GM12874 (cell line): Measurements from ENCODE around the gene KCNA1.

Experiments
- CTCF ChIP-seq: IDR thresholded peaks from 2 replicates; pipeline ENCODE4 v1.5.1; 2011; ENCODE audit warnings: low read depth, mild to moderate bottlenecking, control low read depth, low read length, moderate library complexity; ENCODE audit not compliant: insufficient read depth

The KCNA1 gene

DNA sequence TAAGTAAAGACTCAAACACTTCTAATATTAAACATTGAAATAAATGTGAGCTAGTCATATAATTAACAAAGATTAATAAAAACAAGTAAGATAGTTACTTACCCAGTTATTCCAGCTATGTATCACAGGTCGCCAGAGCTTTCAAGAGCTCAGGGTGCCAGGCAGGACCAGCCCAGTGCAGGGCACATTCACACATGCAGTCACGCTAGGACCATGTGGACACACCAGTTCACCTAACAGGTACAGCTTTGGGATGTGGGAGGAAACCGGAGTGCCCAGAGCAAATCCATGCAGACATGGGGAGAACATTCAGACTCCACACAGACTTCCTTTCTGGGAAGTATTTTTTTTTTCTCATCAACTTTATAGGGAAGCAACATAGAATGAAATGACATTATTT, 39.3 kb upstream of the KCNA1 start:
- no peak for TF ChIP-seq CTCF

- TF ChIP-seq CTCF = no peak
These were observed 38.2 kb upstream of the KCNA1 start for GRCh38 chr12:4871514-4871913.

DNA sequence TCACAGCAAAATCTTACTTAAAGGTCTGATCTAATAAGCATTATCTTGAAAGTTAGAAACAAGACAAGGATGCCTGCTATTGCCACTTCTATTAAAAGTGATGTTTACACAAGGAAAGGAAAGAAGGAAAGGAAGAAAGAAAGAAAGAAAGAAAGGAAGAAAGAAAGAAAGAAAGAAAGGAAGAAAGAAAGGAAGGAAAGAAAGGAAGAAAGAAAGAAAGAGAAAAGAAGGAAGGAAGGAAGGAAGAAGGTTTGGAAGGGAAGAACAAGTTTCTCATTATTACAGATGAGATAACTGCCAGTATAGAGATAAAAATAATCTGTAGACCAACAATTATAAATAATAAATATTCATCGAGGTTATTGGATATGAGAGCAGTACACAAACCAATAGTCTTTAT, 35.8 kb upstream of the KCNA1 start:
- no peak for TF ChIP-seq CTCF

- TF ChIP-seq CTCF = no peak
These were observed 35.0 kb upstream of the KCNA1 start for GRCh38 chr12:4874671-4875070.

GRCh38 chr12:4881266-4882064, 28.2 kb upstream of the KCNA1 start:
- TF ChIP-seq CTCF = no peak

DNA sequence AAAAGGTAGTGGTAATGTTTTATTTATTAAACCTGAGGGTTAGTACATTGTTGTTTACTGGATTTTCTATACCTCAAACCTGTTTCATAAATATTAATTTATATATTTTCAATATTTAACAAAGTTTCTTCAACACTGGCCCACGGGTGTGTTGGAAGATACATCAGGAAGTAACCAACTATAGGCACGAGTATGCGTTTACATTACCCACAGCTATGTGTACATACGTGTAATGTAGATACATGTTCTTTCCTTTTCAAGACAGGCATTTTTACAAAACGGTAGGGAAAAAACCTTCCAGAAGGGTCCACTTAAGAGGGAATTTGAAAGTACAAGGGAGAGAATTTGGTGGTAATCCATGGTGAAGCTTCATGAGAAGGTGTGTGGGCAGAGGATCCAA, 17.8 kb upstream of the KCNA1 start:
- TF ChIP-seq CTCF = no peak

DNA sequence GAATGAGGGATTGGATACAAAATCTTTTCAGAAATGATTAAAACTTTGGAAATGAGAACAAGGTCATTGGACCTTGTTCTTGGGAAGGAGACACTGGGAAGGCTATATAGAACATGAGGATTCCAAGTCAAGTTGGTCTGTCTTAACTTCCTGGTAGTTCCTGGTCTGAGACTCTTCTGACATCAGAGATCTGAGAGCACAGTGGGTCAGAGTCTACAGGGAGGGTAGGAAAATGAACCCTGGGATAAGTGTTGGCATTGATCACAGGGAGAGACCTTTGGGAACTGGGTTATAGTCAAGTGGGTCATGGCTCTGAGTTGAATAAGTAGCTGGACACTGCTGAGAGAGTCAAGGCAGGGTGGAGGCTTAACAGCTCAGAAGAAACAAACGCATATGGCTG, 17.3 kb upstream of the KCNA1 start:
- TF ChIP-seq CTCF = no peak

GRCh38 chr12:4894019-4894418, 15.7 kb upstream of the KCNA1 start:
- no peak for TF ChIP-seq CTCF
